K562 (cell line): ENCODE data around the gene ZBTB16. TPM values are rescaled to one million over a fixed set of nuclear protein-coding genes. Genes with fewer than 3 reads are reported as not detected.
A peak's percentile ranks its signal among the peaks of the same experiment; 100 is the strongest.

ENCODE experiments used
- BCOR ChIP-seq: fragments of 450-650 bp; IDR thresholded peaks from 2 replicates; pipeline ENCODE4 v1.6.1; 2016
- CBX1 ChIP-seq: sonication (generic); IDR thresholded peaks from 2 replicates; pipeline ENCODE4 v1.6.1; 2016; ENCODE audit warnings: antibody characterized with exemption, low read depth, mild to moderate bottlenecking
- EGR1 ChIP-seq: fragments of 450-650 bp; conservative IDR thresholded peaks from 2 replicates; pipeline ENCODE4 v1.6.1; 2017; ENCODE audit warnings: mild to moderate bottlenecking
- EP400 ChIP-seq: fragments of 450-650 bp; IDR thresholded peaks from 2 replicates; pipeline ENCODE4 v1.6.1; 2017; ENCODE audit warnings: antibody characterized with exemption, mild to moderate bottlenecking, moderate library complexity
- HDAC1 ChIP-seq, 2 experiments: fragments of 450-650 bp; IDR thresholded peaks; 2 replicates each; pipeline ENCODE4 v1.6.1; 2016 to 2017; ENCODE audit warnings: inconsistent platforms in 1 of 2, mild to moderate bottlenecking in 1 of 2, moderate library complexity in 1 of 2
- MECOM ChIP-seq: fragments of 250-450 bp; sonication (Bioruptor Pico); IDR thresholded peaks from 2 replicates; pipeline ENCODE4 v1.8.0; 2022; ENCODE audit warnings: inconsistent platforms
- MYC ChIP-seq, 2 experiments: fragments of 250-450 bp in 1 of 2; sonication (Bioruptor Pico) in 1 of 2; IDR thresholded peaks; 2 replicates each; pipeline versions ENCODE4 v1.5.1 to v1.6.1; 2012 to 2021; ENCODE audit warnings: low read depth in 2 of 2, borderline replicate concordance in 1 of 2, improper control_type of control experiment in 1 of 2, low read length in 1 of 2, mild to moderate bottlenecking in 1 of 2, moderate library complexity in 1 of 2
- NONO ChIP-seq, 2 experiments: fragments of 200-400 bp in 1 of 2; fragments of 450-650 bp in 1 of 2; formaldehyde crosslinking in 1 of 2; IDR thresholded peaks; 2 replicates each; pipeline ENCODE4 v1.6.1; 2017; ENCODE audit warnings: low read depth in 2 of 2, mild to moderate bottlenecking in 2 of 2, moderate library complexity in 2 of 2, low read length in 1 of 2
- NUFIP1 ChIP-seq: fragments of 450-650 bp; IDR thresholded peaks from 2 replicates; pipeline ENCODE4 v1.6.1; 2018; ENCODE audit not compliant: partially characterized antibody
- TAL1 ChIP-seq: fragments of 450-650 bp; IDR thresholded peaks from 2 replicates; pipeline ENCODE4 v1.6.1; 2016; ENCODE audit warnings: mild to moderate bottlenecking
- TEAD1 ChIP-seq, 2 experiments: fragments of 450-650 bp in 1 of 2; sonication (generic) in 1 of 2; formaldehyde crosslinking; IDR thresholded peaks; 2 replicates each; pipeline versions ENCODE4 v1.4.0 to v1.8.0; 2020 to 2022; ENCODE audit warnings: mild to moderate bottlenecking in 2 of 2, missing genetic modification reagents in 1 of 2
- TRIM28 ChIP-seq: fragments of 450-650 bp; IDR thresholded peaks from 2 replicates; pipeline ENCODE4 v1.6.1; 2017
- YY1 ChIP-seq, 3 experiments: IDR thresholded peaks; 2 replicates each; pipeline ENCODE4 v1.6.1; 2011; ENCODE audit warnings: low read length in 2 of 3, mild to moderate bottlenecking in 2 of 3, moderate library complexity in 2 of 3, borderline replicate concordance in 1 of 3, control low read depth in 1 of 3, low read depth in 1 of 3; ENCODE audit not compliant: insufficient read depth in 3 of 3, insufficient replicate concordance in 2 of 3, control insufficient read depth in 1 of 3, insufficient read length in 1 of 3; ENCODE audit errors: extremely low read depth in 1 of 3
- ZBTB2 ChIP-seq: fragments of 450-650 bp; IDR thresholded peaks from 2 replicates; pipeline ENCODE4 v1.6.1; 2016; ENCODE audit warnings: antibody characterized with exemption
- ZBTB43 ChIP-seq: sonication (generic); formaldehyde crosslinking; IDR thresholded peaks from 2 replicates; pipeline ENCODE4 v1.8.0; 2023; ENCODE audit warnings: mild to moderate bottlenecking, missing genetic modification reagents
- ZNF24 ChIP-seq: fragments of 450-650 bp; IDR thresholded peaks from 2 replicates; pipeline ENCODE4 v1.6.1; 2016
- ZNF263 ChIP-seq: sonication (generic); formaldehyde crosslinking; IDR thresholded peaks from 2 replicates; pipeline ENCODE4 v1.8.0; 2022; ENCODE audit warnings: mild to moderate bottlenecking, missing genetic modification reagents, borderline replicate concordance
- ZNF589 ChIP-seq: fragments of 200-800 bp; sonication (Bioruptor generic); IDR thresholded peaks from 2 replicates; pipeline ENCODE4 v1.6.1; 2016; ENCODE audit warnings: low read depth, missing genetic modification characterization, missing compliant biosample characterization
- polyA plus RNA-seq, 8 experiments: library from polyadenylated mRNA; depleted of rRNA in 4 of 8; stranded (reverse) in 5 of 8; unstranded in 3 of 8; fragments of >200 nt; fragmentation: Nextera tagmentation in 2 of 8; fragmentation: Illumina TruSeq in 1 of 8; extraction: Ambion mirVana in 2 of 8; extraction: Trizol in 1 of 8; gene quantifications; 2 replicates each; pipeline versions ENCODE4 v1.2.1 to v1.2.3, GENCODE V29; 2011 to 2014; ENCODE audit warnings: inconsistent platforms in 1 of 8, missing spikeins in 1 of 8
- total RNA-seq, 7 experiments: library from RNA; depleted of rRNA in 6 of 7; stranded (reverse); fragments of >200 nt in 6 of 7; fragmentation: Illumina TruSeq in 2 of 7; extraction: Trizol in 2 of 7; gene quantifications; 2 replicates each; pipeline versions ENCODE4 v1.2.1 to v1.2.3, GENCODE V29; 2011 to 2021; ENCODE audit warnings: low replicate concordance in 1 of 7
- TF ChIP-seq, protein P1 (sequence below): fragments of 450-650 bp; IDR thresholded peaks from 2 replicates; pipeline ENCODE4 v1.6.1; 2016
- TF ChIP-seq, protein P2 (sequence below): fragments of 250-450 bp; sonication (Bioruptor Pico); IDR thresholded peaks from 2 replicates; pipeline ENCODE4 v1.8.0; 2022; ENCODE audit warnings: inconsistent platforms, mild to moderate bottlenecking, moderate library complexity, borderline replicate concordance

Gene ZBTB16
- total and polyA plus RNA-seq, 9 of the 15 experiments (the other 6 are each of a cell fraction or from before 2014, with no cell fraction given) = 0.06 to 0.40 (median 0.24) TPM; not detected in 4

- TF ChIP-seq, protein P1, sequence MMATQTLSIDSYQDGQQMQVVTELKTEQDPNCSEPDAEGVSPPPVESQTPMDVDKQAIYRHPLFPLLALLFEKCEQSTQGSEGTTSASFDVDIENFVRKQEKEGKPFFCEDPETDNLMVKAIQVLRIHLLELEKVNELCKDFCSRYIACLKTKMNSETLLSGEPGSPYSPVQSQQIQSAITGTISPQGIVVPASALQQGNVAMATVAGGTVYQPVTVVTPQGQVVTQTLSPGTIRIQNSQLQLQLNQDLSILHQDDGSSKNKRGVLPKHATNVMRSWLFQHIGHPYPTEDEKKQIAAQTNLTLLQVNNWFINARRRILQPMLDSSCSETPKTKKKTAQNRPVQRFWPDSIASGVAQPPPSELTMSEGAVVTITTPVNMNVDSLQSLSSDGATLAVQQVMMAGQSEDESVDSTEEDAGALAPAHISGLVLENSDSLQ = peak; percentile 86
- TF ChIP-seq EGR1 (peak; percentile 69), MYC (IDR thresholded peaks at IDR 0.05; ENCODE audit: low read depth, low read length) (peak; percentile 50), MYC (CRISPR knock-in tag; IDR thresholded peaks at IDR 0.05; ENCODE audit: borderline replicate concordance, low read depth) (no peak), NUFIP1 (peak; percentile 36), TEAD1 (CRISPR knock-in tag; IDR thresholded peaks at IDR 0.05) (peak; percentile 68 to 71; a peak in 2 of 4 replicates), TRIM28 (peak; percentile 70; the same call in 1 of the 2 replicates), ZNF24 (0 out of 2 replicates have a peak, but pooled peaks have one; percentile 33), BCOR (peak; percentile 88), HDAC1 (IDR thresholded peaks at IDR 0.05) (peak in 1 of 2 experiments; percentile 91; a peak in 2 of 4 replicates), MECOM (CRISPR knock-in tag) (0 out of 2 replicates have a peak, but pooled peaks have one; percentile 7), ZBTB2 (peak; percentile 75), YY1 (IDR thresholded peaks at IDR 0.05; ENCODE audit: borderline replicate concordance in 1 of 3, control insufficient read depth in 1 of 3, extremely low read depth in 1 of 3, insufficient read depth in 3 of 3, insufficient read length in 1 of 3, insufficient replicate concordance in 2 of 3, low read depth in 1 of 3, low read length in 2 of 3) (peak in 1 of 3 experiments; percentile 54), NONO (IDR thresholded peaks at IDR 0.05; ENCODE audit: low read depth in 2 of 2, low read length in 1 of 2) (peak in 1 of 2 experiments; percentile 53; a peak in 1 of 4 replicates), ZBTB43 (CRISPR knock-in tag) (no peak), ZNF263 (CRISPR knock-in tag) (peak; percentile 43; the same call in 1 of the 2 replicates), ZNF589 (CRISPR knock-in tag) (peak; percentile 45; the same call in 1 of the 2 replicates), EP400 (peak; percentile 34; the same call in 1 of the 2 replicates), CBX1 (0 out of 2 replicates have a peak, but pooled peaks have one; percentile 53), TAL1 (peak; percentile 95)
- TF ChIP-seq, protein P2, sequence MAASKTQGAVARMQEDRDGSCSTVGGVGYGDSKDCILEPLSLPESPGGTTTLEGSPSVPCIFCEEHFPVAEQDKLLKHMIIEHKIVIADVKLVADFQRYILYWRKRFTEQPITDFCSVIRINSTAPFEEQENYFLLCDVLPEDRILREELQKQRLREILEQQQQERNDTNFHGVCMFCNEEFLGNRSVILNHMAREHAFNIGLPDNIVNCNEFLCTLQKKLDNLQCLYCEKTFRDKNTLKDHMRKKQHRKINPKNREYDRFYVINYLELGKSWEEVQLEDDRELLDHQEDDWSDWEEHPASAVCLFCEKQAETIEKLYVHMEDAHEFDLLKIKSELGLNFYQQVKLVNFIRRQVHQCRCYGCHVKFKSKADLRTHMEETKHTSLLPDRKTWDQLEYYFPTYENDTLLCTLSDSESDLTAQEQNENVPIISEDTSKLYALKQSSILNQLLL (CRISPR knock-in tag) = no peak
Observed at GRCh38 chr11:114215871-114216795, 156.6 kb downstream of the ZBTB16 start (continued).
